GM21447 (cell line): ENCODE measurements around the gene PRDM13.
"Not testable (repeated sequence)": the region's sequence is repeated elsewhere in the genome, so short reads cannot be mapped to it uniquely, and the experiment has no call there.

ENCODE experiments used
- ATAC-seq: cut with Tn5 transposase; IDR thresholded peaks from one replicate; pipeline ENCODE4 v1.9.1; 2021; ENCODE audit not compliant: unreplicated experiment

PRDM13 gene

DNA sequence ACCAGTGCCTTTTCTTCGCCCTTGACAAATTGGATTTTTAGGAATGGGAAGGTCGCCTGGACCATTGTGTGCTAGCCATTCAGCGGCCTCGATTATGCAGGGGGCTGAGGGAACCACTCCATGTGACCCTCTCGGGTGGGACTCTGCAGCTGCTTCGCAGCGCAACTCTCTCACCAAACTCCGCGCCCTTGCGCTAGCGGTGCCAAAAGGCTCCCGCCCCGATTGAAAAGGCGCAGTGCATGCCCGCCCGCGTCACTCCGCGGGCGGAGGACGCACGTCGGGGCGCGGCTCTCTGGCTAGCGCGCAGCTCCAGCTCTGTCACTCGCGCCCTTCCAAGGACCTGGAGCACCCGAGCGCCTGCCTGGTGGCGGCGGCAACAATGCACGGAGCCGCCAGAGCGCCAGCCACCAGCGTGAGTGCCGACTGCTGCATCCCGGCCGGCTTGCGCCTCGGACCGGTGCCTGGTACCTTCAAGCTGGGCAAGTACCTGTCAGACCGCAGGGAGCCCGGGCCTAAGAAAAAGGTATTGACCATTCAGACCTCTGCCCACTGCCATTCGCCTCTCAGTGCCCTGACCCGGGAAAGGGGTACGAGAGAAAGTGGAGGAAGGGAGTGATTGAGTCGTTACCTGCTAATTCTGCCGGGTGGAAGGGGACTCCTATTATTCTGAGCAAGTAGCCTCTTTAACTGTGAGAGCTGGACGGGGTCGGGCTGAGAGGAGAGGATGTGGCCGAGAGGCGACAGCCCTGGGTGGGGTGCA lies at the start of gene PRDM13:
Gene PRDM13 (plus strand): TSS at position 178 of the 760 bp plus-strand sequence. CDS start 202 bp downstream, at position 380.
- no peak for ATAC-seq

DNA sequence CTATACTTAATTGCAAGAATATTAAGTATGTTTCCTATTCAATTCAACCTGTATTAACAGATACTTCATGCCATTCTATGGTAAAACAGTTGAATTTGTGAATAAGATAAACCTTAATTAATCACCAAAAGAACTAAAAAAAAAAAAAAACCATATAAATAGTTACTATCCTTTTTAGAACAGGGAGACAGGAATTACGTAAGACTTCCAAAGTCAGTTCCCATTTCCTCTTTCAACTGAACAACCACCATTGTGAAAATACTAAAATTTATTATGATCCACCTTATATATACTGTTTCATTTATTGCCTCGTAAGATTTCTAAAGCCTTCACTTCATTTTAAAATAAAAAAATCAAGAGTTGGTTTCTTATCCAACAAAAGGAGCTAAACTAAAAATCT lies 47.6 kb upstream of the PRDM13 start:
- no peak for ATAC-seq

DNA sequence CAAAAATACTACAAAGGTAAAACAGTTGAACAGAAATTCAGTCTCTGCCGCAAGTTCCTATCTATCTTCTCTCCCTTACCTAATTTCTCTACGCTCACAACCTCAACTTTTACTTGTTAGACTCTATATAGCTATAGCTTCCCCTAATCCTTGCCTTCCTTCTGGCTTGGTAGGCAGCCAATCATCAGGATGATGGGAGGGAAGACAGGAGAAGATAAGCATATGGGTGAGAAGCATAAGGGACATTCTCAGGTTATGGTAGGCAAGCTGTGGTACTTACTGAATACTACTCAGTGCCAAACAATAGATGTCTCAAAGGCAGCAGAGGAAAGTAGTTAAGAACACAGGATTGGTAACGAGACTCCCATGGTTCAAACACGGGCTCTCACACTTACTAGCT lies 46.0 kb upstream of the PRDM13 start:
- ATAC-seq: no peak

DNA sequence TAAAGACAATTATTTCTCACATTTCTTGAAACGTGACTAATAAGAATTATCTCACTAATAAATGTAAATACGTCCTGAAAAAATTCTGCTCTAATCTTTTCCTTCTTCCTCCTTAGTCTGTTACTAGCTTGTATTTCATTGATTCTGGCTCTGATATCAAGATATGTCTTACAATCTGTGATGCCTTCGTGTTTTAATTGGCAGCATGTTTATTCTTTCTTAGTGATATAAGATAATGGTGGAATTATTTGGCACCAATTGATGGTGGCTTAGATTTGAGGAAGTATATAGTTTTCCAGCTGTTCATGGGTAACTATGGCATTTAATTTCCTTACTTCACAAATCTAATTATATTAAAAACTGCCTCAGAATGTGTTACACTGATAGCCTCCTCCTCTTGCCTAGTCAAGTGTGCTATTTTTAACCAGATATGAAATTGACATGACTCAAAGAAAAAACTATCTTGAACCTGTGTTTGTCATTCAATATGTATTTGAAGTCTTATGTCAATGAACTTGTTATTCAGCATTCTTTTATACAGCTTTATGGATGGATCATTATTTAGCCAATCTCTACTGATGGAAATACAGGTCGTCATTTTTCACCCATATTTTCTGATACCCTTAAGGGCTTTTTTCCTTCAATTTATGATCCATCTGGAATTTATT lies 43.4 kb upstream of the PRDM13 start:
- ATAC-seq: no peak

DNA sequence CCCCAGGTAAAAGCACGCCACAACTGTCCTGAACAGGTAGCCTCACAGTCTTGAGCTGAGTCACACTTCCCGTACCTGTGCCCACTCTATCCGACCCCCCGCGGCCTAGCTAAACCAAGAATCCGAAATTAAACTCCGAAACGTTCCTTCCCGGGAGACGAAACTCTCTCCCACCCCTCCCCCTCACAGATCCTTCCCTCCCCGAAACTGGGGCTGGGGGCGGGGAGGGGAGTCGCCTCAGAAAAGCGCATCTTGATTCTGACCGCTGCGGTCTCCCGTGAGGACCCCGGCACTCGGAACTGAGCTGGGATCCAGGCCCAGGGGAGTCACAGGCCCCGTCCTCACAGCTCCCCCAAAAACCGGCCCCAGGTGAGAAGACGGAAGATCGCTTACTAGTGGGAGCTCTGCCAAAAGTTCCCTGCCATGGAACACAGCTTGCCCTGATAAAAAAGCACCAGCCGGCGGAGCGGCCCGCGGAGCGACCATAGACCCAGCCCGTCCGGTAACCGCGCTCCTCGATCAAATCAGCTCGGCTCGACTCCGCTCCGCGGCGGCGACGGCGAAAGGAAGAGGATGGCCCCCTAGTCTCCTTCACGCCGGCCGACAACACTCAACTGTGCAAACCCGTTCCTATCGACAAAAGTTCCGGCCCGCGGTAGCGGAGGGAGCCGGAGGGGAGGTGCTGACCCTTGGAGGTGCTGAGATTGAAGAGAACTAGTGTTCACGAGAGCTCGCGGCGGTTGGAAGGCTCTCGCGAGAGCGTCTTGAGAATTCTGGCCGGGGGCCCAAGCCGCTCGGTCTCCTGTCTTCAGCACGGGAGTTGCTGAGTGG lies 38.3 kb upstream of the PRDM13 start, which contains the start of gene CCNC:
Gene CCNC (minus strand): TSS at position 558 of the 831 bp plus-strand sequence. CDS start 133 bp downstream, at position 425.
- ATAC-seq: peak; percentile 98

DNA sequence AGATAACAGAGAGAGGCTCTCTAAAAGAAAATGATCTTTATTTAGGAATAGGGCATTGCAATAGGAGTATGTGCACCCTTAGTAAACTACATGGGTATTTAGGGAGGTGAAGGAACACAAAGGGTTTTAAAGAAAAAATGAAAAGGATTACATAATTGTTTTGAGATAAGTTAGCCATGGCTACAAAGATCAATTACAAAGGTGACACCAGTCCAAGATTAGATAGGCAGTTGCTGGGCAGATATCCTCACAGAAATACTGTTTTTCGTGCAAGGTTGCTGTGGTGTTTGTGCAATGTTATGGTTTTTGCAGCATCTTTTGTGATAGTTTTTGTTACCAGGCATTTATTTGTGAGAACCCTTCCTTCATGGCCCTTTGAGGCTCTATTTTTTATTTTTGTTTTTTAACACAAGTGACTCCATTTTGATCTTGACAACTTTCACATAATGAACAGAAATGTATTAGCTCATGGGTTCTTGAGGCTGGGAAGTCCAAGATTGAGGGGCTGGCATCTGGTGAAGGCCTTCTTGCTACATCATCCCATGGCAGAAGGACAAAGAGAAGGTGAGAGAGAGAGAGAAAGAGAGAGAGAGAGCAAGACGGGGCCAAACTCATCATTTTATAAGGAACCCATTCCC lies 32.5 kb upstream of the PRDM13 start:
- ATAC-seq: no peak

DNA sequence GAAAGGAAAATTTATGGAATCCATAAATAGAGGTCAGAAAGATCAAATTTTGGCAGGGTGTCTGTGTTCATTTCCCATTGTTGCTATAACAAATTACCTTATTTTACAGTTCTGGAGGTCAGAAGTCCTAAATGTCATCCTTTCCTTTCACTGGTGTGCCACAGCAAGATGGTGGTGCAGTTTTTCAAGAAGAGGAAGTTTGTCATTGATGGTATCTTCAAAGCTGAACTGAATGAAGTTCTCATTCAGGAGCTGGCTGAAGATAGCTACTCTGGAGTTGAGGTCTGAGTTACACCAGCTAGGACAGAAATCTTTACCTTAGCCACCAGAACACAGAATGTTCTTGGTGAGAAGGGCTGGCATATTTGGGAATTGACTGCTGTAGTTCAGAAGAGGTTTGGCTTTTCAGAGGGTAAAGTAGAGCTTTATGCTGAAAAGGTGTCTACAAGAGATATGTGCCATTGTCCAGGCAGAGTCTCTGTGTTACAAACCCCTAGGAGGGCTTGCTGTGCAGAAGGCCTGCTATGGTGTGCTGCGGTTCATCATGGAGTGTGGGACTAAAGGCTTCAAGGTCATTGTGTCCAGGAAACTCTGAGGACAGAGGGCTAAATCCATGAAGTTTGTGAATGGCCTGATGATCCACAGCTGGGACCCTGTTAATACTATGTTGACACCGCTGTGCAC lies 30.9 kb upstream of the PRDM13 start:
- no peak for ATAC-seq

DNA sequence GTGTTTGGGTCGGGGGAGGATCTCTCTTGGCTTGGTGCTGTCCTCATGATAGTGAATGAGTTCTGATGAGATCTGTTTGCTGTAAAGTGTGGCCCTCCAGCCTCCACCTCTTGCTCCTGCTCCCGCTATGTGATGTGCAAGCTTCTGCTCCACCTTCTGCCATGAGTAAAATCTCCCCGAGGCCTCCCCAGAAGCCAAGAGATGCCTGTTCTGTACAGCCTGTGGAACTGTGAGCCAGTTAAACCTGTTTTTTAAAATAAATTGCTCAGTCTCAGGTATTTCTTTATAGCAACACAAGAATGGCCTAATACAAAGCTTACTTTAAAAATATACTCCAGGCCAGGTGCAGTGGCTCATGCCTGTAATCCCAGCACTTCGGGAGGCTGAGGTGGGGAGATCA lies 26.9 kb upstream of the PRDM13 start:
- ATAC-seq: no peak

DNA sequence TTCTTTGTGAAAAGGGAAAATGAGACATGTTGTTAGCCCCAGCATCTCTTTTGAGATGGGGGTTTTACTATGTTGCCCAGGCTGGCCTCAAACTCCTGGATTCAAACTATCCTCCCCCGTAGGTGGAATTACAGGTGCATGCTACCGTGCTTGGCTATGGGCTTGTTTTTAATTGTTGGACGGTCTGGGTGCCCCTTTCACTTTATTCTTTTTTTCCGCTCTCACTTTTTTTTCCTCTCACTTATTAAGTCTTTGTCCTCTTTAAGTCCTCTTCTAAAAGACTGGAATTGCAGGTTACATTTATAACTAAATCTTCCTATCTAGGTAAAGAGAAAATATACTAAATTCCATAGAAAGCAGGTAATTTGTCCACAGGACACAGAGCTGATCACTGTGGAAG lies 18.8 kb upstream of the PRDM13 start:
- no peak for ATAC-seq

DNA sequence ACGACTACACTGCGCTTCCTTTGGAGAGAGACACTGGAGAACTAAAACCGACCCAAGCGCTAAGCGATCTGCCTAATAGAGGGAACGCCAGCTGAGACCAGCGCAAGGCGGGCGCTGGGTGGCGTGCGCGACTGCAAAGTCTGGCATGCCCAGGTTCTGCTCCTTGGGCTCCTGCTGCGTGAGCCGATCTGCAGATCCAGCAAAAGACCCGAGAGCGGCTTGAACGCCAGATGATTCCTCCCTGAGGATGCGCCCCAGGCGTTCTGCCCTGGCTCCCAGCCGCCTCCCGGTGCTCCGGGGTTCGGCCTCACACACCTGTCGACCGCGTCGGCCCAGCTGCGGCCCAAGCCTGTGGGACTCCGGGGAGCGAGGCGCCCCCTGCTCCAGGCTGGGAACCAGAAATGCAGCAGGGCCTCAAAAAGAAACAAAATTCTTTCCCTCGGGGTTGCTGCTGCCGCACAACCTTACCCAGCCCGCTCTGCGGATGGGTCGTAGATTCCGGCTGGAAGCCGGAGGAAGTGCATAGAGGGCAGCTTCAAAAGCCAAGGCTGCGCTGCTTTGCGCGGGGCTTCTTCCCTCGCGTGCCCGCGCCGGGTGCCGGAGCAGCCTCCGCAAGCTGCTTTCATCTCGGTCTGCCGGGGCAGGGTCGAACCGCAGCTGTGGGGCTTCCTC lies 17.9 kb upstream of the PRDM13 start:
- peak; percentile 95 for ATAC-seq

DNA sequence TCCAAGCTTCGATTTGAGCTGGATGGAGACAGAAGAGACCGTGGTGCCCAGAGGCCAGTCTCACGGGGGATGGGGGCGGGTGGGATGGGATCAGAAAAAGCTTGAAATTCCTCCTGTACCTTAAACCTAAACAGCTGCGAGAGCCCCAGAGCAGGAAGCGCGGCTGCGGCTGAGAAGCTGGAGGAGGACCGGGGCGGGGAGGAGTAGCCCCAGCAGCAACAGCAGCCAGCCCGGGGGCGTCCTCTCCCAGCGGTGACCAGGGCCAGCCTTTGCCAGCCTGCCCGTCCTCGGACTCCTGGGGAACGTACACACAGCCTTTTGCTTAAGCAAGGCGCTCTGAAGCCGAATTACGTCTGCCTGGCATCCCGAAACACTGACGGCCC lies 17.4 kb upstream of the PRDM13 start:
- peak; percentile 14 for ATAC-seq

DNA sequence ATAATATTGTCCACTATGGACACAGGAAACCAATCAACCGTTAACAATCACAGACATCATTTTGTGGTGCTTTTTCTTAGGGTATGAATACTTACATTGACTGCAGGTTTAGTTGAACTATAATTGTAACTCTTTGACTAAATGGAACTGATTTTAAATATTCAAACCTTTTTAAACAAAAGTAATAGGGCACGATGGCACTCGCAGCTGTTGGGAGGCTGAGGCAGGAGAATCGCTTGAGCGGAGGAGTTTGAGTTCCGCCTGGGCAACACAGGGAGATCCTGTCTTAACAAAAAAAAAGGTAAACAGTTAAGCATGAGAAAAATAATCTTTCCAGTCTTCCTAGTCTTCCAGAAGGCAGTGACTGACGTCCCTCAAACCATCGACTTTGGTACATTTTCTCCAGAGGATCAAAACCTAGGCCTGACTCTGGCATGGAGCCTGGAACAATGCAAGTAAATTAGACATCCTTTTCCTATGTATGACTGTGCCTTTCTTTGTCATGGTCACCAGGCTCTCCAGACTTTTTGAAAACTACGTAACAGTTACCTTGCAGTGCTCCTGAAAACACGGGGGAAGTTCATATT lies 16.6 kb upstream of the PRDM13 start:
- no peak for ATAC-seq

DNA sequence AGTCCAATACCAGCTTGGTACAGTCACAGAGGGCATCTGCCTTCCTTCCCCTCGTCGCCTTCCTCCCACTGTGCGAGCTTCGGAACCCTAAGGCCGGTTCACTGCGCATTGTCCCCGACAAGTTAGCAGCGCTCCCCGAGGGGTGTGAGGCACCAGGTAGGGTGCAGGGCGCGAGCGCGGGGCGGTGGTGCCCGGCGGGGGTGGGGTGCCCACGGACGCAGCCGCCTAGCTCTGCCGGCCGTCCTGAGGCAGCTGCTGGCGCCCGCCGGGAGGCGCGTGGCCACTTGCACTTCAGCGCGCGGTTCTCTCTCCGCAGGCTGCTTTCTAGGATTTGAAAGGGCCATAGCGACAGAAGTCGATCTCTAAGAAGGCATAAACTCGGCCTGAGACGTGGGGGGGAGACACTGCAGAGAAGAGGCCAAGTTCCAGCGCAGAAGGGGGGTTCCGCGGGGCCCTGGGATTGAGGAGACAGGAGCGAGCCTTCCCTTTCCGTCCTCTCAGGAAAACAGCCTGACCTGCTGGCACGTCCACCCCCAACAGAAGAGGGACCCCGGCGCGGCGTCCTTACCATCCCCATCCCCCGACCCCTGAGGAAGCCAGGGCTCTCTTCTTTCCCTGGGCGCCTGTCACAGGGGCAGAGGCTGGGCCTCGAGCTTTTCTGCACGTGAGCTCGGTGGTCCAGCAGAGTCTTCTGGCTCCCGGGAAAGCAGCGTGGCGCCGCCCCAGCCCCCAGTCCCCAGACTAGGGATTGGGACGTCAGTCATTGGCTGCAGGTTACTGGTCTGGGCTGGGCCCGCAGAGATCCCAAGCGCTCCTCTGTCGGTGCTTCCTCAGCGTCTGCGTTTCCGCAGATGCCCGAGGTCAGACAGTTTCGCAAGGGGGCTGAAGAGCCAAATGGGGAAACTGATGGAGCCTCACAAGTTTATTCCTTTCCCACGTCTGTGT lies 15.6 kb upstream of the PRDM13 start:
- no peak for ATAC-seq

DNA sequence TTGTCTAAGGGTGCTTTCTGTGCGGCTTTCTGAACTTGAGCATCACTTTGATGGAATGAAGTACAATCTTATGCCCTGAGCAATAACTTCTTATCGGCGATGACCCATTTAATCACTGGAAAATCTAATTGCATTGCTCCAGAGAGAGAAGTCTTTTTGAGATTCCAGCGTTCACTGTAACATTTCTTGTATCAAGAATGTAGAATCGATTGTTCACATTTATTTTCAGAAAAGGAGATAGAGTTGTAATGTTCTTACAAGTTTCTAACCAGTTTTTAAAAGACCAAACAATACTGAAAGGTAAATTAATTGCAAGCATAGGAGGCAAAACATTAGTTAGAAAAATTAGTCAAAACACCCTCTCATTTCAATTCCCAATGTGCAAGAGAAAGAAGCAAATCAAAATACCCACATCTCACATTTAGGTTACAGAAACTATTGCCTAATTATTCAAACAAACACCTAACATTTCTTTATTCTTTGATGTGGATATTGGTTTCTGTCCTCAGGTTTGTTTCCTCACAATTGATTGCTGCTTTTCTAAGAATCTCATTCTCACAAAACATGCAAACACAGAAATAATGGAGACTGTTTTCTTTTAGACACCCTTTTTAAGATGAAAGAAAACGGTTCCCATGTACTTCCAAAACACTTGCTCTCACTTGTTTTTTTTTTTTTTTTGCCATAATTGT lies 14.8 kb upstream of the PRDM13 start:
- ATAC-seq: no peak

DNA sequence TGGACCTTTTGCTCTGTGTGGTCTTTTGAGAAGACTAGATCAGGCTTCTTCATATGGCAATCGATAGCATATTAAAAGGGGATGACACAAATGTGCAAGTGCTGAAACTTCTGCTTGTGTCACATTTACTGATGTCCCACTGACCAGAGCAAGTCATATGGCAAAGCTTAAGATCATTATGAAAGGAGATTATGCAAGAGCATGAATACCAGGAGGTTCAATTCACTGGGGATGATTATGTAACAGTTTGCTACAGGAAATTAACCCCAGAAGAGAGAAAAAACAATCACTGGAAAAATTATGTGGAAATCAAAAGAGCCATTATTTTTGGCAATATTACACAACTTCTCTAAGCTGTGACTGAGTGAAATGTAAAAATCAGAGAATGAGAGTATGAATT lies 13.7 kb upstream of the PRDM13 start:
- ATAC-seq: no peak

DNA sequence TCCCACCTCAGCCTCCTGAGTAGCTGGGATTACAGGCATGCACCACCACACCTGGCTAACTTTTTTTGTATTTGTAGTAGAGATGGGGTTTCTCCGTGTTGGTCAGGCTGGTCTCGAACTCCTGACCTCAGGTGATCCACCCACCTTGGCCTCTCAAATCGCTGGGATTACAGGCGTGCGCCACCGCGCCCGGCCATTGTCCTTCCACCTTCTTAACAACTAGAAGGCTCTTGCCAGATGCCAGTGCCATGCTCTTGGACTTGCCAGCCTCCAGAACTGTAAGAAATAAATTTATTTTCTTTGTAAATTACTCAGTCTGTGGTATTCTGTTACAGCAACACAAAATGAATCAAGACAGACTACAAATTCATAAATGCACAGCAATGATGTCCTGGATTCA lies 11.9 kb upstream of the PRDM13 start:
- ATAC-seq: not testable (repeated sequence)

DNA sequence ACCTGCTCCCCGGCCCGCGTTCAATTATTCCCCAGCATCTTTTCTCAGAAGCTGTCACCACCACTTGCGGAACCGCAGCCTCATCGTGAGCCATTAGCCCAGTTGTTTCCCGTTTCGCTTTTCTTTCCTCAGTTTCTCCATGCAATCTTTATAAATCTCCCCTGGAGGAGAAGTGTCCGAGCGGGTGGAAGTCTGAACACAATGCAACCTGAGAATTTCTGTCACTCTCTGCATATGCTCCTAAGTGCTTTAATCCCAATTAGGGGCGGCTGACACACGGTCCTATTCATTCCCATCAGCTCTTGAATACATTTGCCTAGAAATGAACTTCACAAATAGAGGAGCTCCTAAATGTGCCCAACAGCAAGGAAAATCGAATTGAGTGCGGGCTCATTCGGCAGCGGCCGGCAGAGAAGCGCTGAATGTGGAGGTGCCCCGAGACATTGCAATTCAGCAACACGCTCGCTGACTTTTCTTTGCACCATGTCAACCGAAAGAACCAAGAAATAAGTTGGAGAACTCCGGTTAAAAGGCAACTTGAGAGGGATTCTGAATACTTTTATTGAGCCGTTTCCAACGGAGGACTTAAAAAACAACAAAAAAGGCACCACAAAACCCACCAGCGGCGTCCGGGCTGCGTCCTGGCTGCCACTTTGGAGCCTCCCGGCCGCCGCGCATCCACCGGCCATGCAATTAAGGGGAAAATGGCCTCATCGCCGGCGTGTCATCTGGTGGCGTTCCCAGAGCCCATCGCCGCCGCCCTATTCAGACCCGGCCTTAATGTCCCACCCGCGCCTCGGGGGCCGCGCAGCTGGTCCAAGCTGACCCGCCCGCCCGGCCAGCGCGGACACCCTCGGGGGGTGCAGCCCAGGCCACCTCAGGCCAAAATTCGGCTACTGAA lies 3.9 kb upstream of the PRDM13 start:
- peak; percentile 18 for ATAC-seq
